ENCODE results near the gene TERT.
A peak's percentile ranks its signal among the peaks of the same experiment; 100 is the strongest.

The TERT gene

DNA sequence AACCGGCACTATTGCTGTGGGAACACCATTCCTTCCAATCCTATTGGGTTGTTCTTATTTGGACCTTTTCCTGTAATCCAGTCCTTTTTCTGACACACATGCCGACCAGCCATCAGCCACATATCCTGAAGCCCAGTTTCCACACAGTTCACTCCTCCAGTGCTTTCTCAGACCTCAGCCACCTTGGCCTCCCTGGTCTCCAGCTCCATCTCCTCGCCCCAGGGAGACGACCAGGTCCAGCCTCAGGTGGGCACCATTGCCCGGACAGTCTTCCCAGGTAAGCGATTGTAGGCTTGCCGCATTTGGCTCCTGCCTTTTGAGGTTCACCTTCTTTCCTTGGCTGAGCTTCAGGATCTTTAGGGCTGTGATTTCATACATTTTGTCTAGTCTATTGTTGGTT is 15.2 kb upstream of the TERT start:
- Histone ChIP-seq H3K9me3 (replicated peaks in 1 of 11) (peaks cover 28 to 54% (median 47%) of the 10 kb centered on the region in 11 experiments), H3K4me2 (no peak overlapping the region), H3K4me3 (peak overlapping the region in 2 of 10 experiments; percentile 12 to 15; a peak in 4 of 20 replicates), H4K20me1 (peaks cover 0 to 32% (median 6%) of the 10 kb centered on the region in 11 experiments; a peak in 12 of 22 replicates), H3K4me1 (peaks cover 28 to 43% (median 39%) of the 10 kb centered on the region in 10 experiments), H3K27ac (no peak overlapping the region), H3K36me3 (peaks cover 0 to 21% (median 0%) of the 10 kb centered on the region in 11 experiments; a peak in 9 of 22 replicates), H3K9ac (no peak overlapping the region), H3K27me3 (peaks cover 0 to 58% (median 0%) of the 10 kb centered on the region in 11 experiments; a peak in 10 of 22 replicates)
- TF ChIP-seq Cebpa-rat (IDR thresholded peaks at IDR 0.05) = no peak

GRCh38 chr5:1304033-1304432 is 9.2 kb upstream of the TERT start:
- Histone ChIP-seq H3K9ac (no peak overlapping the region), H3K27me3 (peaks cover 0 to 12% (median 0%) of the 10 kb centered on the region in 11 experiments; a peak in 2 of 22 replicates), H3K4me1 (peaks cover 5 to 24% (median 18%) of the 10 kb centered on the region in 10 experiments; a peak in 17 of 20 replicates), H3K9me3 (replicated peaks in 1 of 11) (peaks cover 14 to 70% (median 37%) of the 10 kb centered on the region in 11 experiments), H3K4me2 (peak overlapping the region in 6 of 11 experiments; percentile 3 to 37 (median 27); a peak in 5 of 22 replicates), H3K4me3 (no peak overlapping the region), H3K36me3 (peaks cover 0 to 2% (median 0%) of the 10 kb centered on the region in 11 experiments; a peak in 3 of 22 replicates), H4K20me1 (peaks cover 0 to 4% (median 0%) of the 10 kb centered on the region in 11 experiments; a peak in 2 of 22 replicates), H3K27ac (no peak overlapping the region)
- no peak for TF ChIP-seq Cebpa-rat (IDR thresholded peaks at IDR 0.05)

DNA sequence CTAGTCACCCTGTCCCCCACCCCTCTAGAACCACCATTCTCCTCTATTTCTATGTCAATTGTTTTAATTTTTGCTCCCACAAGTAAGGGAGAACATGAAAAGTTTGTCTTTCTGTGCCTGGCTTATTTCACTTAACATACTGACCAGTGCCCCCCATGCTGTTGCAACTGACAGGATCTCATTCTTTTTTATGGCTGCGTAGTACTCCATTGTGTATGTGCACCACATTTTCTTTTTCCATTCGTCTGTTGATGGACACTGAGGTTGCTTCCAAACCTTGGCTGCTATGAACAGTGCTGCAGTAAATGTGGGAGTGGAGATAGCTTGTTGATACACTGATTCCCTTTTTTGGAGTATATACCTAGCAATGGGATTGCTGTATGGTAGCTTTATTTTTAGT is 7.4 kb upstream of the TERT start:
- H3K4me2 ChIP-seq = no peak overlapping the region
- H3K27me3 ChIP-seq = peaks cover 0 to 23% (median 0%) of the 10 kb centered on the region in 11 experiments; a peak in 7 of 22 replicates
- peaks cover 13 to 69% (median 34%) of the 10 kb centered on the region in 11 experiments for H3K9me3 ChIP-seq (replicated peaks in 1 of 11)
- H3K4me3 ChIP-seq = no peak overlapping the region
- no peaks in the 10 kb centered on the region; a peak in 1 of 22 replicates for H3K36me3 ChIP-seq
- H3K27ac ChIP-seq = no peak overlapping the region
- peaks cover 0 to 11% (median 0%) of the 10 kb centered on the region in 11 experiments; a peak in 2 of 22 replicates for H4K20me1 ChIP-seq
- TF ChIP-seq Cebpa-rat (IDR thresholded peaks at IDR 0.05) = no peak
- H3K4me1 ChIP-seq = peaks cover 7 to 42% (median 35%) of the 10 kb centered on the region in 10 experiments; a peak in 17 of 20 replicates
- no peak overlapping the region for H3K9ac ChIP-seq

- H3K4me2 ChIP-seq = peak overlapping the region in 5 of 11 experiments; percentile 6 to 100 (median 50); a peak in 7 of 22 replicates
- H3K9me3 ChIP-seq (replicated peaks in 1 of 11) = peaks cover 13 to 62% (median 24%) of the 10 kb centered on the region in 11 experiments
- H4K20me1 ChIP-seq = peaks cover 0 to 22% (median 0%) of the 10 kb centered on the region in 11 experiments; a peak in 5 of 22 replicates
- H3K36me3 ChIP-seq = no peaks in the 10 kb centered on the region; a peak in 1 of 22 replicates
- no peak overlapping the region for H3K27ac ChIP-seq
- H3K9ac ChIP-seq = no peak overlapping the region
- no peak overlapping the region for H3K4me3 ChIP-seq
- H3K4me1 ChIP-seq = peaks cover 11 to 58% (median 51%) of the 10 kb centered on the region in 10 experiments; a peak in 19 of 20 replicates
- TF ChIP-seq Cebpa-rat (IDR thresholded peaks at IDR 0.05) = no peak
- H3K27me3 ChIP-seq = peaks cover 0 to 39% (median 0%) of the 10 kb centered on the region in 11 experiments; a peak in 9 of 22 replicates
Observed at GRCh38 chr5:1300581-1301083, 5.8 kb upstream of the TERT start.

- Histone ChIP-seq H3K36me3 (no peaks in the 10 kb centered on the region; a peak in 1 of 22 replicates), H3K4me1 (peaks cover 17 to 62% (median 57%) of the 10 kb centered on the region in 10 experiments; a peak in 19 of 20 replicates), H3K27ac (no peak overlapping the region), H3K9me3 (replicated peaks in 1 of 11) (peaks cover 12 to 56% (median 19%) of the 10 kb centered on the region in 11 experiments), H3K9ac (no peak overlapping the region), H4K20me1 (peaks cover 0 to 29% (median 0%) of the 10 kb centered on the region in 11 experiments; a peak in 5 of 22 replicates), H3K4me3 (no peak overlapping the region), H3K27me3 (peaks cover 0 to 46% (median 0%) of the 10 kb centered on the region in 11 experiments; a peak in 10 of 22 replicates), H3K4me2 (peak overlapping the region in 9 of 11 experiments; percentile 29 to 100 (median 99); a peak in 15 of 22 replicates)
- no peak for TF ChIP-seq Cebpa-rat (IDR thresholded peaks at IDR 0.05)
Observed at GRCh38 chr5:1299961-1300360, 5.1 kb upstream of the TERT start.

- no peak for TF ChIP-seq Cebpa-rat (IDR thresholded peaks at IDR 0.05)
- Histone ChIP-seq H3K27ac (peak overlapping the region in 1 of 11 experiments; percentile 1; a peak in 1 of 22 replicates), H3K4me3 (no peak overlapping the region), H3K9me3 (replicated peaks in 1 of 11) (peaks cover 10 to 51% (median 19%) of the 10 kb centered on the region in 11 experiments), H3K36me3 (no peaks in the 10 kb centered on the region; a peak in 1 of 22 replicates), H3K4me2 (peak overlapping the region in 9 of 11 experiments; percentile 29 to 100 (median 99); a peak in 16 of 22 replicates), H3K9ac (0 out of 22 replicates have a peak overlapping the region, but pooled peaks of 2 of the 11 experiments have one; percentile 12 to 30), H3K4me1 (peaks cover 20 to 64% (median 60%) of the 10 kb centered on the region in 10 experiments), H3K27me3 (peaks cover 0 to 51% (median 0%) of the 10 kb centered on the region in 11 experiments; a peak in 10 of 22 replicates), H4K20me1 (peaks cover 0 to 31% (median 0%) of the 10 kb centered on the region in 11 experiments; a peak in 7 of 22 replicates)
Observed at GRCh38 chr5:1299511-1299850, 4.6 kb upstream of the TERT start.

GRCh38 chr5:1298723-1299510 is 4.0 kb upstream of the TERT start:
- Histone ChIP-seq H3K4me1 (peaks cover 24 to 70% (median 63%) of the 10 kb centered on the region in 10 experiments), H3K36me3 (no peaks in the 10 kb centered on the region; a peak in 1 of 22 replicates), H3K4me3 (no peak overlapping the region), H3K27me3 (peaks cover 0 to 57% (median 0%) of the 10 kb centered on the region in 11 experiments; a peak in 10 of 22 replicates), H3K4me2 (peak overlapping the region in 9 of 11 experiments; percentile 29 to 100 (median 99); a peak in 18 of 22 replicates), H3K9me3 (replicated peaks in 1 of 11) (peaks cover 10 to 45% (median 19%) of the 10 kb centered on the region in 11 experiments), H3K27ac (0 out of 22 replicates have a peak overlapping the region, but pooled peaks of 1 of the 11 experiments have one; percentile 17), H4K20me1 (peaks cover 0 to 37% (median 5%) of the 10 kb centered on the region in 11 experiments; a peak in 7 of 22 replicates), H3K9ac (peak overlapping the region in 3 of 11 experiments; percentile 10 to 30 (median 12); a peak in 1 of 22 replicates)
- TF ChIP-seq Cebpa-rat (IDR thresholded peaks at IDR 0.05) = no peak

GRCh38 chr5:1298067-1298551 is 3.2 kb upstream of the TERT start:
- Histone ChIP-seq H3K27me3 (peaks cover 0 to 65% (median 0%) of the 10 kb centered on the region in 11 experiments; a peak in 10 of 22 replicates), H3K4me2 (peak overlapping the region in 9 of 11 experiments; percentile 21 to 100 (median 99); a peak in 17 of 22 replicates), H3K9me3 (replicated peaks in 1 of 11) (peaks cover 7 to 37% (median 13%) of the 10 kb centered on the region in 11 experiments), H3K27ac (peak overlapping the region in 2 of 11 experiments; percentile 17 to 32; a peak in 2 of 22 replicates), H3K9ac (peak overlapping the region in 1 of 11 experiments; percentile 12; a peak in 1 of 22 replicates), H3K36me3 (peaks cover 0 to 4% (median 0%) of the 10 kb centered on the region in 11 experiments; a peak in 2 of 22 replicates), H3K4me1 (peaks cover 27 to 78% (median 70%) of the 10 kb centered on the region in 10 experiments), H3K4me3 (no peak overlapping the region), H4K20me1 (peaks cover 0 to 45% (median 10%) of the 10 kb centered on the region in 11 experiments; a peak in 16 of 22 replicates)
- TF ChIP-seq Cebpa-rat (IDR thresholded peaks at IDR 0.05) = no peak
